Upper lobe of left lung (tissue), 4 donors: ENCODE data around the gene ADCY4.

ENCODE experiments used
- EP300 ChIP-seq, 4 donors: sonication (generic); formaldehyde crosslinking; IDR thresholded peaks; one replicate each; pipeline ENCODE4 v1.5.1; 2017; ENCODE audit warnings: antibody characterized with exemption in 4 of 4, control low read depth in 2 of 4
- TF ChIP-seq, protein P1 (sequence below), 6 experiments: fragments of 450-650 bp in 4 of 6; fragments of 200-600 bp in 2 of 6; sonication (generic) in 2 of 6; IDR thresholded peaks; one replicate each; pipeline ENCODE4 v1.5.1; 2016 to 2019; ENCODE audit warnings: antibody characterized with exemption in 6 of 6

DNA sequence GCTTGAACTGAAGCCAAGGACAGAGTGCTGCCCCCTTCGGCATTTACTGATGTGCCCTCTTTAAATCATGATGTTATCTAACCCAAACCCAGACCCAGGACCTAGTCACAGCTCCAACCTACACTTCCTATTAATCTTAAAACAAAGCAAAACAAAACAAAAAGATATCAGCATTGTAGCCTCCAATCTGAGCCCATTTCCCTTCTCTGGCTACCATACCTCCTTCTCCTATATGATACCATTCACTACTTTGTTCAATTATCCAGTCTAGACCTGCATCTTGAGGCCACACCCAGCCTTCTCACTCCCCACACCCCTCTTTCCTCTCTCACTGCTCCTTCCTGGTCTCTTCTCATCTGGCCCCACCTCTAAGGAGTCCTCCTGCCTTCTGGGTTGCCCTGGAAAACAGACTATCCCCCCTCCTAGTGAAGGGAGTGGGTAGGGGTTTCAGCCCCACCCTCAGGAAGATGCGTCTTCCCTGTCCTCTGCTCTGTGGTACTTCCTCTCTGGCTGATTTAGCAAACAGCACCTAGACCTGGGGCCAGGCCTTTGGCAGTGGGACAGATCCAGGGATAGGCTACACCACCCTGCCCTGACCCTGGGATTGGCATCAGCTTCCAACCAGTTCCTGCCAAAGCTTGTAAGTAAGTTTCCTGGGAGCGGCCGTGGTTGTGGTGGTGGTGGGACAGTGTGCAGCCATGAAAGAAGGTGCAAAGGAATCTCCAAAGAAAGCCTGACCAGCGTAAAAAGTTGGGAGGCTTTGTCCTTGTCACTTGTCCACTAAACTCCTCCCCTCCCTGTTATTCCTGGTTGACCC is 20.3 kb downstream of the ADCY4 start:
- TF ChIP-seq, protein P1, sequence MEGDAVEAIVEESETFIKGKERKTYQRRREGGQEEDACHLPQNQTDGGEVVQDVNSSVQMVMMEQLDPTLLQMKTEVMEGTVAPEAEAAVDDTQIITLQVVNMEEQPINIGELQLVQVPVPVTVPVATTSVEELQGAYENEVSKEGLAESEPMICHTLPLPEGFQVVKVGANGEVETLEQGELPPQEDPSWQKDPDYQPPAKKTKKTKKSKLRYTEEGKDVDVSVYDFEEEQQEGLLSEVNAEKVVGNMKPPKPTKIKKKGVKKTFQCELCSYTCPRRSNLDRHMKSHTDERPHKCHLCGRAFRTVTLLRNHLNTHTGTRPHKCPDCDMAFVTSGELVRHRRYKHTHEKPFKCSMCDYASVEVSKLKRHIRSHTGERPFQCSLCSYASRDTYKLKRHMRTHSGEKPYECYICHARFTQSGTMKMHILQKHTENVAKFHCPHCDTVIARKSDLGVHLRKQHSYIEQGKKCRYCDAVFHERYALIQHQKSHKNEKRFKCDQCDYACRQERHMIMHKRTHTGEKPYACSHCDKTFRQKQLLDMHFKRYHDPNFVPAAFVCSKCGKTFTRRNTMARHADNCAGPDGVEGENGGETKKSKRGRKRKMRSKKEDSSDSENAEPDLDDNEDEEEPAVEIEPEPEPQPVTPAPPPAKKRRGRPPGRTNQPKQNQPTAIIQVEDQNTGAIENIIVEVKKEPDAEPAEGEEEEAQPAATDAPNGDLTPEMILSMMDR (IDR thresholded peaks at IDR 0.05): no peak
- no peak for TF ChIP-seq EP300 (IDR thresholded peaks at IDR 0.05)
